Memory B cell (primary cell): ENCODE results near the gene GLTP.
"Not testable (repeated sequence)": the region's sequence is repeated elsewhere in the genome, so short reads cannot be mapped to it uniquely, and the experiment has no call there.

Experiments used
- ATAC-seq: fragments of 150-1000 bp; cut with Tn5 transposase; 2 replicates; pipeline ENCODE4 v1.10.0; 2021; ENCODE audit warnings: low read depth, mild to moderate bottlenecking, moderate library complexity
- DNase-seq, 2 donors: peaks; one replicate each; pipeline ENCODE4 v3.0.0; 2022; ENCODE audit warnings: low spot score in 2 of 2
- H3K27ac Mint-ChIP-seq: one replicate; pipeline ENCODE4 v1.8.0; 2022; ENCODE audit warnings: mild to moderate bottlenecking, moderate library complexity, mixed read lengths
- H3K27me3 Mint-ChIP-seq: one replicate; pipeline ENCODE4 v1.8.0; 2022; ENCODE audit warnings: mixed read lengths
- H3K36me3 Mint-ChIP-seq: one replicate; pipeline ENCODE4 v1.8.0; 2022; ENCODE audit warnings: mild to moderate bottlenecking, mixed read lengths
- H3K4me1 Mint-ChIP-seq: one replicate; pipeline ENCODE4 v1.8.0; 2022; ENCODE audit warnings: mixed read lengths
- H3K4me3 Mint-ChIP-seq: one replicate; pipeline ENCODE4 v1.8.0; 2022; ENCODE audit warnings: mild to moderate bottlenecking, moderate library complexity, mixed read lengths
- H3K9me3 Mint-ChIP-seq: one replicate; pipeline ENCODE4 v1.8.0; 2022; ENCODE audit warnings: mixed read lengths

The GLTP gene

DNA sequence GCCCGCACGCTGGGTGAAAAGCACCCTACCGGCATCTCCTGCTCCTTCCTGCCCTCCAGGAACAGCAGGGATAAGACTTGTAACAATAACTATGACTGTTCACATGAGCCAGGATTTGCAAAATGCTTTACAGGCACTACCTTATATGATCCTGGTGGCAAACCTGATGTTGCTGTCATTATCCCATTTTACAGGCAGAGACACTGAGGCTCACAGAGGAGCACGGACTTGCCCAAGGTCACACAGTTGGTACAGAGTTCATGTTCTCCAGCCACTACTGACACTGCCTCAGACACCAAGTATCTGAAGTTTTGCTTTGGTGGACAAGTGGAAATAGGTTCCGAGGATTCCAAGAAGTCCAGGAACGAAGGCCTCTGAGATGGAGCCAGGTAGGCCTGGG is 22.6 kb downstream of the GLTP start:
- Mint-ChIP-seq H3K4me1 (peaks cover 2% of the 10 kb centered on the region), H3K27me3 (no peaks in the 10 kb centered on the region), H3K4me3 (no peak overlapping the region), H3K36me3 (peaks cover 16% of the 10 kb centered on the region), H3K9me3 (no peaks in the 10 kb centered on the region), H3K27ac (no peak overlapping the region)
- DNase-seq (no peak), ATAC-seq (no peak)

DNA sequence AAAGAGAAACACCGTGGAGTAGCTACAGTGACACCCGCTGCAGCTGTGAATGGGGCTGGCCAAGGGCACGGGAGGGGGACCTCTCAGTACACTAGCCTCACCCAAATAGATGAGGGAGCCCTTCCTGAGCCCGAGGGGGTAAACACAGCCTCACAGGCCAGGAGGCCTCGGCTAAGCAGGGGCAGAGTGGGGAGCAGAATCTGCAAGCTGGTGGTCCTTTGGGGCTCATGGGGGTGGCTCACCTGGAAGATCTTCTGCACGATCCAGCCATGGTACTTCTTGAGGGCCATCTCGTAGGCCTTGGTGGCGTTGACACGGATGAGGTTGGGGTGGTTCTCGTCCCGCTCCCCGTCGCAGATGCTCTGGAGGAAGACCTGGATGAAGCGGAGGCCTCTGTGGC is 25.0 kb downstream of the GLTP start:
- no peak for ATAC-seq
- Mint-ChIP-seq H3K27me3 (no peaks in the 10 kb centered on the region), H3K27ac (no peak overlapping the region), H3K4me3 (no peak overlapping the region), H3K9me3 (no peaks in the 10 kb centered on the region), H3K36me3 (peaks cover 19% of the 10 kb centered on the region), H3K4me1 (peaks cover 2% of the 10 kb centered on the region)
- no peak for DNase-seq

DNA sequence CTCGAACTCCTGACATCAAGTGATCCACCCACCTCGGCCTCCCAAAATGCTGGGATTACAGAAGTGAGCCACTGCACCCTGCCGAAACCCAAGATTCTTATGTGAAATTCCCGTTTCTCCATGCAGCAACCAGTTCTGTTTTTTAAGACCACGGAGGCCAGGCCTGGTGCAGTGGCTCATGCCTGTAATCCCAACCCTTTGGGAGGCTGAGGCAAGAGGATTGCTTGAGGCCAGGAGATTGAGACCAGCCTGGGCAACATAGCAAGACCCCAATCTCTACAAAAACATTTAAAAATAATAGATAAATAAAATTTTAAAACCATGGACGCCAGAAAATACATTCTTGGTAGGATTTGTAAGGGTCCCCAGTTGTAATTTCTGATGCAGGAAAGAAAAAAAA is 29.8 kb downstream of the GLTP start:
- not testable (repeated sequence) for DNase-seq, ATAC-seq, H3K36me3 Mint-ChIP-seq, H3K27ac Mint-ChIP-seq, H3K4me1 Mint-ChIP-seq, H3K9me3 Mint-ChIP-seq, H3K4me3 Mint-ChIP-seq, H3K27me3 Mint-ChIP-seq

DNA sequence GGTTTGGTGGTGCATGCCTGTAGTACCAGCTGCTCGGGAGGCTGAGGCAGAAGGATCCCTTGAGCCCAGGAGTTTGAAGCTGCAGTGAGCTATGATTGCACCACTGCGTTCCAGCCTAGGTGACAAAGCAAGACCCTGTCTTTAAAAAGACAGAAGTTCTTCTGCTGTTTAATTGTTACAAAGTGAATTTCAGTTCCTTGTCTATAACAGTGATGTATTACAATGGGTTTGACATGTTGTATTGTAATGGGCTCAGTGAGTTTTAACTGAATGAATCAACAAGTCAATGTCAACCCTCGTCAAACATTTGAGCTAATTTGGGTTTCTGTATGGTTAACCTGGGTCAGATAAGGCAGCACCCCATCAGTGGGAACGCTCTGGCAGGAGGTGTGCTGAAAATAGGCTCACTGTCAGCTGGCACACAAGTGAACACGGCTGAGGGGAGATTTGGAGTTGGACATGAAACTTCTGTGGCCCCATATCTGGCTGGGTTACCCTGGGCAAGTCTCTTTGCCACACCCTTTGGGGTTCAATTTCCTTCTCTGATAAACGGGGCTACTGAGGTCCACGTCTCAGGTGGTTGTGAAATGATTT is 33.1 kb downstream of the GLTP start:
- H3K9me3 Mint-ChIP-seq: no peaks in the 10 kb centered on the region
- no peaks in the 10 kb centered on the region for H3K27me3 Mint-ChIP-seq
- no peak for ATAC-seq
- H3K4me1 Mint-ChIP-seq: peaks cover 4% of the 10 kb centered on the region
- DNase-seq: no peak
- no peak overlapping the region for H3K4me3 Mint-ChIP-seq
- H3K36me3 Mint-ChIP-seq: peaks cover 1% of the 10 kb centered on the region
- H3K27ac Mint-ChIP-seq: no peak overlapping the region

DNA sequence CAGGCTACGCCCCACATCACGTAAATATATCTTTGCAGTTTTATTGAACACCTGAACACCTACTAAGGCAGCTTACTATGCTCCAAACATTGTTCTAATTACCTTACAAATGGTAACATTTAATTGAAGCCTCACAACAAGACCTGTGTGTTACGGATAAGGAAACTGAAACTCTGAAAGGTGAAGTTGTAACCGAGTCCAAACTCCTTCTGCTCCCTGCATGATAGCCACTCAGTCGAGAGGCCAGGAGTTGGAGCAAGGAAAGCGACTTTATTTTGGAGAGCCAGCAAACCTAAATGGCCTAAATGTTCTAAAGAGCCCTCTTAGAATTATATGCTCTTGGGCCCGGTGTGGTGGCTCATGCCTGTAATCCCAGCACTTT is 34.5 kb downstream of the GLTP start:
- Mint-ChIP-seq H3K4me1 (peaks cover 4% of the 10 kb centered on the region), H3K4me3 (peak overlapping the region; percentile 24)

DNA sequence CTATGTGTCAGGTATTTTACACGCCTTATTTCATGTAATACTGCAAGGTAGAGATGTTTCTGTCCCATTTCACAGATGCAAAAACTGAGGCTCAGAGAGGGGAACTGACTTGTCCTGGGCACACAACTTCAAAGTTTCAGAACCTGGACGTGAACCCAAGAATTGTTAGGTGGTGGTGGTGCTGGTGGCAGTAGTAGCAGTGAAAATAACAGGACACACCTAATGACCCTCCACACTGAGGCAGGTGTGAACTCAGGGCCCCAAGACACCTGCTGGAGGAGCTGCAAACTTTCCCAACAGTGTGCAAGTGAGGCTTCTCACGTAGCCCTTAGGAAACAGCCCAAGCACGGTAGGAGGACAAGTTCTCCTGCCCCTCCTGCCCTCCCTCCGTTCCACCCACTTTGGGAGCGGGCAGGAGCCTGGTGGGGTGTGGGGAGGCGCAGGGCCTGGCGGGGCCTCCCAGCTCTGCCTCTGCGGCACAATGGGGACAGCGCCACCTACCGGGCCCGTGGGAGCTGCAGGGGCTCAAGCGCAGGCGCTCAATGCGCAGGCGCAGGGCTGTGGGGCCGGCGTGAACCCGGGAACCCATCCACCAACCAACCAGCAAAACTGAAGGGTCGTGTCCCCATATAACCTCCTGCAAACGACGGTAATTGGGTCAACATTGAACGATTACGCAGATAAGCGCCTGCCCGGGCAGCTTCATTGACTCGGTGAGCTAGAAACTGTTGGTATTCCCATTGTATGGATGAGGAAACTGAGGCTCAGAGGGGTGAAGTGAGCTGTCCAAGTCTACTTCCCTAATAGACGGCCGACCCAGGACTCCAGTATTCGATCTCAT is 35.1 kb downstream of the GLTP start:
- peak; percentile 91 to 99 for DNase-seq
- H3K27ac Mint-ChIP-seq: no peak overlapping the region
- H3K4me1 Mint-ChIP-seq: peaks cover 4% of the 10 kb centered on the region
- peak overlapping the region; percentile 52 for H3K4me3 Mint-ChIP-seq
- no peaks in the 10 kb centered on the region for H3K27me3 Mint-ChIP-seq
- H3K9me3 Mint-ChIP-seq: no peaks in the 10 kb centered on the region
- H3K36me3 Mint-ChIP-seq: no peaks in the 10 kb centered on the region
- ATAC-seq: peak; percentile 96

More for the DNA sequence above, 34.5 kb downstream of the GLTP start:
- no peaks in the 10 kb centered on the region for H3K36me3 Mint-ChIP-seq
- H3K27me3 Mint-ChIP-seq: no peaks in the 10 kb centered on the region
- H3K9me3 Mint-ChIP-seq: no peaks in the 10 kb centered on the region
- DNase-seq (no peak), ATAC-seq (no peak)
- H3K27ac Mint-ChIP-seq: no peak overlapping the region

DNA sequence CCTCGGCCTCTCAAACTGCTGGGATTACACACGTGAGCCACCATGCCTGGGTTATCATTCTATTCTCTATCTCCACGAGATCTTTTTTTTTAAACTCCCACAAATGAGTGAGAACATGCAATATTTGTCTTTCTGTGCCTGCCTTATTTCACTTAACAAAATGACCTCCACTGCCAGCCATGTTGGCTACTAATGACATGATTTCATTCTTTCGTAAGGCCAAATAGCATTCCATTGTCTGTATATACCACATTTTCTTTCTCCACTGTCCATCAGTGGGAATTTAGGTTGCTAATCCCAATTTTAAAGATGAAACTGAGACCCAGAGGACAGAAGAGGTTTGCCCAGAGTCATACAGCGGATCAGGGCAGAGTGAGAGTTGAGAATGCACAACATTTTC is 36.2 kb downstream of the GLTP start:
- H3K27ac Mint-ChIP-seq: no peak overlapping the region
- H3K27me3 Mint-ChIP-seq: peaks cover 4% of the 10 kb centered on the region
- H3K36me3 Mint-ChIP-seq: no peaks in the 10 kb centered on the region
- H3K4me1 Mint-ChIP-seq: peaks cover 4% of the 10 kb centered on the region
- no peak for DNase-seq
- H3K9me3 Mint-ChIP-seq: no peaks in the 10 kb centered on the region
- ATAC-seq: no peak
- H3K4me3 Mint-ChIP-seq: no peak overlapping the region

DNA sequence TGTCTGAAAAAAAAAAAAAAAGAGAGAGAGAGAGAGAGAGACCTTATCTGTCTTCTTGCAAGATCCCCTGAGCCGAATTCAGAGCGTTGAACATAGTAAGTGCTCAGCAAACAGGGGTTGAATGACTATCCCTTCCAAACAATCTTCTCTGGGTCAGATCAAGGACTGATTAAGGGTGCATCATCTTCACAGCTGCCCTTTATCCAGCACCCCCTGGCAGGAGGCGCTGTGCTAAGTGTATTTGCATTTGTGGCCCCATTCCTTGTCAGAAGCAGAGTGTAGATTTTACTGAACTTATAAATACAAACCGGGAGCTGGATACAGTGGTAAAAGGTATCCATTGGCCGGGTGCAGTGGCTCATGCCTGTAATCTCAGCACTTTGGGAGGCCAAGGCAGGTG is 38.3 kb downstream of the GLTP start:
- peaks cover 4% of the 10 kb centered on the region for H3K4me1 Mint-ChIP-seq

DNA sequence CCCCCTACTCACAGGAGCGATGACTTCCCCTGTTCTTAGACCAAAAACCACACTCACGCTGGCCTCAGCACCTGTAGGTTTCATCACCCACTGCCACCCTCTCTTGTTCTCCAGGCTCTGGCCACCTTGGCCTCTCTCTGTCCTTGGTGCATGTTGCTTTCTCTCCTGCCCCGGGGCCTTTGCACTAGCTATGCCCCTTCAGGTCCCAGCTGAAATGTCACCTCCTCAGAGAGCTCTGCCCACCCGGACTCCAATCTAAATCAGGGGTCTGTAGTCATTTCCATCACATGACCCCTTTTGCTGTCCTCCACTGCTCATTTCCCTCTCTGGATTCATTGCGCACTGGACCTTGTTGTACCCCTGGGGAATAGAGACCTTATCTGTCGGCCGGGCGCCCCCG is 39.0 kb downstream of the GLTP start:
- ATAC-seq (no peak), DNase-seq (no peak)
- H3K9me3 Mint-ChIP-seq: no peaks in the 10 kb centered on the region
- peaks cover 4% of the 10 kb centered on the region for H3K27me3 Mint-ChIP-seq
- H3K4me3 Mint-ChIP-seq: no peak overlapping the region
- peaks cover 4% of the 10 kb centered on the region for H3K4me1 Mint-ChIP-seq
- no peak overlapping the region for H3K27ac Mint-ChIP-seq
- no peaks in the 10 kb centered on the region for H3K36me3 Mint-ChIP-seq

More for the DNA sequence above, 38.3 kb downstream of the GLTP start:
- Mint-ChIP-seq H3K27ac (no peak overlapping the region), H3K36me3 (no peaks in the 10 kb centered on the region), H3K9me3 (no peaks in the 10 kb centered on the region), H3K27me3 (peaks cover 4% of the 10 kb centered on the region), H3K4me3 (no peak overlapping the region)
- no peak for ATAC-seq
- DNase-seq: no peak

DNA sequence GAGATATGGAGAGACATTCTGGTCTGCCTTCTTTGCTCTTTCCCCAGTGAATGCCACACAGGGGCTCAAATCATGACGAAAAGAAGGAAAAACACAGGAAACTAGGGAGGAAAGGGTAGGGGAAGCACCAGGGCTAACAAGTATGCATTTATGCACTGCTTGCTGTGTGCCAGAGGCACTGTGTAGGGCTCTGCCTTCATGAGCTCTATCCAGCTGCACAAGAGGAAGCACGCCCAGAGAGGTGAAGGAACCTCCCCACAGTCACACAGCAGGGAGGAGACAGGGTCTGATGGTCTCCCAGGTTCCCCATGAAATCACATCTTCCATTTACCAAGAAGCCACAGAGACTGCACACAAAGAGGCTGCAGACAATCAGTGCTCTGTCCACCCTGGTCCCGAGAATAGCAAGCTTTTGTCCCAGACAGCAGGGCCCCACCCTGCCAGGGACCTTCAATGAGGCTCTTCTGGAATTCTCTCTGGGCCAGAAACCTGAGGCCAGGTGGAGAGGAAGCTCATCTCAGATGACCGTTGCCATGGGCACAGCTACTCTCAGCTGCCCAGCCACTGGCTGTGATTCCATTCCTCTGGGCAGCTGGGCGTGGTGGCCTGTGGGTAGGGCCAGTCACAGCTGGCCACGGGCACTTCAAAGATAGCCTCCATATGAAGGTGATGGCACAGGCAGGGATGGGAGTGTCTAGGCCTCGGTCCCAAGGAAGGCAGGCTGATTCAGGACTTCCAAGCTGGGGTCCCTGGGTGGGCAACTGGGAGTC is 39.9 kb downstream of the GLTP start:
- Mint-ChIP-seq H3K27ac (no peak overlapping the region), H3K4me1 (peaks cover 4% of the 10 kb centered on the region), H3K27me3 (peaks cover 4% of the 10 kb centered on the region), H3K36me3 (no peaks in the 10 kb centered on the region), H3K9me3 (no peaks in the 10 kb centered on the region), H3K4me3 (no peak overlapping the region)
- DNase-seq: no peak
- ATAC-seq: no peak

DNA sequence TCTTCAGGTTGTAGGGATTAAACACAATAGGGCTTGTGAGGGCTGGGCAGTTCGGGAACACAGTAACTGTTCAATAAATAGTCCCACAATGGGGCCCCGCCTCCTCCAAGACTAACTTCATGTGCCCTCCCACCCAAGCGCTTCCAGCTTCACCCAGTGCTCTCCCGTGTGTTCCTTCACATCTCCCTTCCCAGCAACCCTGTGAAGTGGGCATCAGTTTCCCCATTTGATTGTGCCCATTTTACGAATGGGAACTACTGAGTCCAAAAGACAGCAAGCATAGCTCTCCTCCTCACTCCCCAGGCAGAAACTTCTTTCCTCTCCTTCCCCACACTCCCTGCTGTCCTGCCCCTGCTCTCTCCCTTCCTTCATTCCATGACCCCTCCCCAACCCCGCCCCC is 40.9 kb downstream of the GLTP start:
- ATAC-seq (no peak), DNase-seq (no peak)
- H3K4me3 Mint-ChIP-seq: no peak overlapping the region
- H3K27me3 Mint-ChIP-seq: peaks cover 10% of the 10 kb centered on the region
- H3K9me3 Mint-ChIP-seq: no peaks in the 10 kb centered on the region
- no peaks in the 10 kb centered on the region for H3K36me3 Mint-ChIP-seq
- no peak overlapping the region for H3K27ac Mint-ChIP-seq
- H3K4me1 Mint-ChIP-seq: no peaks in the 10 kb centered on the region

DNA sequence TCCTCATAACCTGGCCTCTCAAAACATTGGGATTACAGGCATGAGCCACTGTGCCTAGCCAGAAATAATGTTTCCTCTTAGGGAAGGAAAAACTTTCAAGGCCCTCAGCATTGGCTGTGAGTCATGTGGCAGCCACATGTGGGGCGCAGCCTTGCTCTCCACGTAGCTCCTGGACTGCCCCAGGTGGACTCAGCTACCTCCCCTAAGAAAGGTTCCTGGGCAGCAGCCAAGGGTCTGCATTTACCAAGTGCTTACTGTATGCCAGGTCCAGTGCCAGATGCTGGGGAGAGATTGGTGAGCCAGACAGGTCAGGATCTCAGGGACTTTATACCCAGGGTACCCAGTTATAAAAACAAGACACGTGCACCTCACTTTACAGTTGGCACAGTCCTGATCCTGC is 43.4 kb downstream of the GLTP start:
- no peak for ATAC-seq
- H3K9me3 Mint-ChIP-seq: no peaks in the 10 kb centered on the region
- peaks cover 16% of the 10 kb centered on the region for H3K27me3 Mint-ChIP-seq
- H3K4me3 Mint-ChIP-seq: no peak overlapping the region
- DNase-seq: no peak
- no peak overlapping the region for H3K27ac Mint-ChIP-seq
- peaks cover 2% of the 10 kb centered on the region for H3K36me3 Mint-ChIP-seq
- peaks cover 4% of the 10 kb centered on the region for H3K4me1 Mint-ChIP-seq

DNA sequence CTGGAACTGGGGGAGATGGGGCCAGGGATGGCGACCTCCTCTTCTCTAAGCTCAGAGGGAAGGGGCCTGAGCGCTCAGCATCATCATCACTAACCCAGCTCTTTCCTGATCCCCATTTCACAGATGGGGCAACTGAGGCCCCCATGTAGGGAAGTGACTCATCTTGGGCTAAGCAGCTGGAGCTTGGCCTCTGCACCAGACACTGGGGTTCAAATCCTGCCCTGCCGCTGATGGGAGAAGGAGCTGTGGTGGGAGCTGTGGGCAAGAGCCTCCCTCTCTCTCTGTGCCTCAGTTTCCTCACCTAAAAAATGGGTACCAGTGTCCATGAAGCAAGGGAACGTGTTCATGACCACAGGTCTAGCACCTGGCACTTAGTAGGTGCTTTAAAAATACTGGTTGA is 44.5 kb downstream of the GLTP start:
- peaks cover 2% of the 10 kb centered on the region for H3K36me3 Mint-ChIP-seq
- H3K27ac Mint-ChIP-seq: no peak overlapping the region
- peaks cover 21% of the 10 kb centered on the region for H3K27me3 Mint-ChIP-seq
- ATAC-seq: no peak
- DNase-seq: no peak
- no peaks in the 10 kb centered on the region for H3K9me3 Mint-ChIP-seq
- no peak overlapping the region for H3K4me3 Mint-ChIP-seq
- peaks cover 4% of the 10 kb centered on the region for H3K4me1 Mint-ChIP-seq
